H9 (cell line): ENCODE results near the gene JAK2. TPM values are rescaled to one million over a fixed set of nuclear protein-coding genes. Genes with fewer than 3 reads are reported as not detected.

Source experiments
- DNase-seq: peaks from one replicate; pipeline ENCODE4 v3.0.0-alpha.2; 2017
- H2AFZ ChIP-seq: one replicate; pipeline ENCODE4 v1.6.1; 2013; ENCODE audit warnings: mild to moderate bottlenecking, low read length, control low read depth, moderate library complexity
- H2AK5ac ChIP-seq: 2 replicates; pipeline ENCODE4 v1.6.1; 2013; ENCODE audit warnings: low read length, control low read depth, mixed read lengths; ENCODE audit not compliant: insufficient read length
- H2BK120ac ChIP-seq: one replicate; pipeline ENCODE4 v1.6.1; 2013; ENCODE audit warnings: low read depth, mild to moderate bottlenecking, low read length, control low read depth, inconsistent platforms; ENCODE audit not compliant: poor library complexity, severe bottlenecking
- H2BK12ac ChIP-seq: 2 replicates; pipeline ENCODE4 v1.6.1; 2013; ENCODE audit warnings: low read length, control low read depth, mixed read lengths, low read depth; ENCODE audit not compliant: insufficient read length
- H2BK15ac ChIP-seq: 2 replicates; pipeline ENCODE4 v1.6.1; 2013; ENCODE audit warnings: low read depth, low read length, control low read depth
- H2BK20ac ChIP-seq: one replicate; pipeline ENCODE4 v1.6.1; 2013; ENCODE audit warnings: low read depth, mild to moderate bottlenecking, low read length, control low read depth, inconsistent platforms; ENCODE audit not compliant: poor library complexity, severe bottlenecking
- H2BK5ac ChIP-seq: 2 replicates; pipeline ENCODE4 v1.6.1; 2013; ENCODE audit warnings: low read length, control low read depth, mixed read lengths; ENCODE audit not compliant: insufficient read length
- H3K14ac ChIP-seq: 2 replicates; pipeline ENCODE4 v1.6.1; 2013; ENCODE audit warnings: low read length, control low read depth; ENCODE audit not compliant: insufficient read depth
- H3K18ac ChIP-seq: 2 replicates; pipeline ENCODE4 v1.6.1; 2013; ENCODE audit warnings: low read depth, mild to moderate bottlenecking, mixed read lengths, low read length, control low read depth; ENCODE audit not compliant: insufficient read length
- H3K23ac ChIP-seq: 2 replicates; pipeline ENCODE4 v1.6.1; 2013; ENCODE audit warnings: low read length, control low read depth, mixed read lengths, low read depth; ENCODE audit not compliant: insufficient read length
- H3K23me2 ChIP-seq: 2 replicates; pipeline ENCODE4 v1.6.1; 2013; ENCODE audit warnings: low read depth, mild to moderate bottlenecking, mixed read lengths, low read length, control low read depth; ENCODE audit not compliant: insufficient read length, poor library complexity, severe bottlenecking
- H3K27ac ChIP-seq: 2 replicates; pipeline ENCODE4 v1.5.1; 2013; ENCODE audit warnings: low read length, control low read depth, mixed read lengths, low read depth; ENCODE audit not compliant: insufficient read length
- H3K27me3 ChIP-seq: 2 replicates; pipeline ENCODE4 v1.6.1; 2013; ENCODE audit warnings: low read length, control low read depth, inconsistent platforms; ENCODE audit not compliant: insufficient read depth
- H3K4ac ChIP-seq: 2 replicates; pipeline ENCODE4 v1.6.1; 2013; ENCODE audit warnings: low read depth, mild to moderate bottlenecking, control low read depth, inconsistent platforms, low read length, moderate library complexity
- H3K4me1 ChIP-seq: 2 replicates; pipeline ENCODE4 v1.6.1; 2013; ENCODE audit warnings: low read length, control low read depth, inconsistent platforms; ENCODE audit not compliant: insufficient read depth
- H3K4me2 ChIP-seq: 2 replicates; pipeline ENCODE4 v1.6.1; 2013; ENCODE audit warnings: low read length, control low read depth, mixed read lengths; ENCODE audit not compliant: insufficient read length, insufficient read depth
- H3K56ac ChIP-seq: 2 replicates; pipeline ENCODE4 v1.6.1; 2013; ENCODE audit warnings: low read depth, mild to moderate bottlenecking, mixed read lengths, low read length, control low read depth; ENCODE audit not compliant: insufficient read length
- H3K79me1 ChIP-seq: 2 replicates; pipeline ENCODE4 v1.6.1; 2013; ENCODE audit warnings: low read depth, mild to moderate bottlenecking, moderate library complexity, low read length, control low read depth, inconsistent platforms; ENCODE audit not compliant: insufficient read depth, poor library complexity, severe bottlenecking
- H3K79me2 ChIP-seq: 2 replicates; pipeline ENCODE4 v1.6.1; 2013; ENCODE audit warnings: low read length, control low read depth, inconsistent platforms; ENCODE audit not compliant: insufficient read depth
- H3K9ac ChIP-seq: 2 replicates; pipeline ENCODE4 v1.6.1; 2013; ENCODE audit warnings: low read length, control low read depth, mixed read lengths; ENCODE audit not compliant: insufficient read length; ENCODE audit errors: extremely low read depth
- H3K9me3 ChIP-seq: one replicate; pipeline ENCODE4 v1.6.1; 2013; ENCODE audit warnings: low read depth, low read length, inconsistent platforms; ENCODE audit not compliant: control insufficient read depth
- H3T11ph ChIP-seq: one replicate; pipeline ENCODE4 v1.6.1; 2013; ENCODE audit warnings: mild to moderate bottlenecking, low read length, control low read depth, inconsistent platforms
- H4K20me1 ChIP-seq: one replicate; pipeline ENCODE4 v1.6.1; 2013; ENCODE audit not compliant: control insufficient read depth, insufficient read length, insufficient read depth
- H4K5ac ChIP-seq: 2 replicates; pipeline ENCODE4 v1.6.1; 2013; ENCODE audit warnings: low read depth, mild to moderate bottlenecking, mixed read lengths, low read length, control low read depth; ENCODE audit not compliant: insufficient read length
- H4K8ac ChIP-seq: replicated peaks from 2 replicates; pipeline ENCODE4 v1.6.1; 2013; ENCODE audit warnings: low read length, control low read depth, mixed read lengths, low read depth; ENCODE audit not compliant: insufficient read length
- H4K91ac ChIP-seq: 2 replicates; pipeline ENCODE4 v1.6.1; 2013; ENCODE audit warnings: low read depth, mild to moderate bottlenecking, moderate library complexity, mixed read lengths, low read length, control low read depth; ENCODE audit not compliant: insufficient read length
- H3K27ac Mint-ChIP-seq, 3 experiments: 2 replicates in 2 of 3; 3 replicates in 1 of 3; pipeline ENCODE4 v1.8.0; 2020 to 2021; ENCODE audit warnings: mixed read lengths in 3 of 3, mild to moderate bottlenecking in 1 of 3, moderate library complexity in 1 of 3
- H3K27me3 Mint-ChIP-seq: 2 replicates; pipeline ENCODE4 v1.8.0; 2021; ENCODE audit warnings: low read depth, mild to moderate bottlenecking, moderate library complexity, mixed read lengths
- H3K36me3 Mint-ChIP-seq, 3 experiments: 2 replicates in 2 of 3; 3 replicates in 1 of 3; pipeline ENCODE4 v1.8.0; 2020 to 2021; ENCODE audit warnings: low read depth in 3 of 3, mixed read lengths in 3 of 3; ENCODE audit not compliant: insufficient read depth in 1 of 3
- H3K4me1 Mint-ChIP-seq, 2 experiments: 2 replicates each; pipeline ENCODE4 v1.8.0; 2020; ENCODE audit warnings: mixed read lengths in 2 of 2
- H3K4me3 Mint-ChIP-seq, 2 experiments: 2 replicates in 1 of 2; 3 replicates in 1 of 2; pipeline ENCODE4 v1.8.0; 2020 to 2021; ENCODE audit warnings: mild to moderate bottlenecking in 2 of 2, mixed read lengths in 2 of 2, moderate library complexity in 1 of 2
- H3K9me3 Mint-ChIP-seq, 2 experiments: 2 replicates in 1 of 2; 3 replicates in 1 of 2; pipeline ENCODE4 v1.8.0; 2020; ENCODE audit warnings: mild to moderate bottlenecking in 2 of 2, mixed read lengths in 2 of 2, moderate library complexity in 1 of 2
- CTCF ChIP-seq: fragments of 200-600 bp; sonication (generic); conservative IDR thresholded peaks from 3 replicates; pipeline ENCODE4 v1.8.0; 2021; ENCODE audit warnings: antibody characterized with exemption, mild to moderate bottlenecking
- total RNA-seq: library from RNA; stranded (reverse); gene quantifications from 2 replicates; pipeline ENCODE4 v1.2.1, GENCODE V29; 2021

JAK2 gene
- total RNA-seq, 1 experiment from 2014 or later = 3.4 TPM

- Histone ChIP-seq H3K18ac (no peak overlapping the region), H3K9me3 (peaks cover 3% of the 10 kb centered on the region), H2AK5ac (no peak overlapping the region), H4K20me1 (no peaks in the 10 kb centered on the region), H3K9ac (no peak overlapping the region), H2AFZ (no peak overlapping the region), H2BK12ac (no peak overlapping the region), H3K23ac (no peak overlapping the region), H3K23me2 (no peaks in the 10 kb centered on the region), H3K79me1 (no peaks in the 10 kb centered on the region), H2BK20ac (no peak overlapping the region), H3K27me3 (no peaks in the 10 kb centered on the region), H3K56ac (no peak overlapping the region), H2BK120ac (no peak overlapping the region), H3K14ac (no peak overlapping the region), H3K27ac (no peak overlapping the region), H4K8ac (no peak overlapping the region), H3T11ph (no peak overlapping the region), H2BK15ac (no peak overlapping the region), H3K79me2 (no peaks in the 10 kb centered on the region), H3K4ac (no peak overlapping the region), H4K91ac (no peak overlapping the region), H4K5ac (no peak overlapping the region), H2BK5ac (no peak overlapping the region), H3K4me2 (no peak overlapping the region), H3K4me1 (no peaks in the 10 kb centered on the region; the same call in 1 of the 2 replicates)
- no peak for DNase-seq
- H3K36me3 Mint-ChIP-seq = peaks cover 4 to 16% (median 4%) of the 10 kb centered on the region in 3 experiments; a peak in 6 of 7 replicates
- H3K9me3 Mint-ChIP-seq = peaks cover 11% of the 10 kb centered on the region in 2 experiments
- H3K27me3 Mint-ChIP-seq = no peaks in the 10 kb centered on the region
- H3K4me1 Mint-ChIP-seq = peaks cover 22 to 27% of the 10 kb centered on the region in 2 experiments
- no peak overlapping the region for H3K4me3 Mint-ChIP-seq
- no peak for TF ChIP-seq CTCF
- no peak overlapping the region for H3K27ac Mint-ChIP-seq
These were observed 12.6 kb downstream of the JAK2 start for GRCh38 chr9:4997631-4998030.
